Liver (tissue), 9 donors: ENCODE data around the gene MAGI1. TPM values are rescaled to one million over a fixed set of nuclear protein-coding genes. Genes with fewer than 3 reads are reported as not detected.

Experiments
- DNase-seq: peaks from one replicate; pipeline ENCODE4 v3.0.0-alpha.2; 2017; ENCODE audit warnings: low spot score
- H3K27ac ChIP-seq, 2 donors: one replicate each; pipeline ENCODE4 v1.7.0; 2013; ENCODE audit warnings: inconsistent platforms in 2 of 2, low read length in 2 of 2, control low read depth in 1 of 2, low read depth in 1 of 2, mild to moderate bottlenecking in 1 of 2
- H3K27me3 ChIP-seq, 4 donors: one replicate each; pipeline versions ENCODE4 v1.6.1 to v1.7.0; 2013; ENCODE audit warnings: low read length in 3 of 4, inconsistent platforms in 1 of 4, mild to moderate bottlenecking in 1 of 4, moderate library complexity in 1 of 4; ENCODE audit not compliant: control insufficient read depth in 4 of 4, insufficient read depth in 4 of 4
- H3K36me3 ChIP-seq, 4 donors: one replicate each; pipeline versions ENCODE4 v1.6.1 to v1.7.0; 2013; ENCODE audit warnings: low read length in 3 of 4, mild to moderate bottlenecking in 3 of 4, low read depth in 1 of 4, moderate library complexity in 1 of 4; ENCODE audit not compliant: control insufficient read depth in 4 of 4, insufficient read depth in 3 of 4
- H3K4me1 ChIP-seq, 4 donors: one replicate each; pipeline versions ENCODE4 v1.6.1 to v1.7.0; 2013; ENCODE audit warnings: low read length in 3 of 4, mild to moderate bottlenecking in 3 of 4, moderate library complexity in 1 of 4; ENCODE audit not compliant: control insufficient read depth in 4 of 4, insufficient read depth in 4 of 4
- H3K4me3 ChIP-seq, 3 donors: one replicate each; pipeline versions ENCODE4 v1.6.1 to v1.7.0; 2013; ENCODE audit warnings: low read length in 3 of 3, control low read depth in 1 of 3, low read depth in 1 of 3, mild to moderate bottlenecking in 1 of 3
- H3K9ac ChIP-seq, 2 donors: one replicate each; pipeline ENCODE4 v1.7.0; 2013; ENCODE audit warnings: low read length in 2 of 2, mild to moderate bottlenecking in 2 of 2, moderate library complexity in 2 of 2, control low read depth in 1 of 2, low read depth in 1 of 2
- H3K9me3 ChIP-seq, 4 donors: one replicate each; pipeline versions ENCODE4 v1.6.1 to v1.7.0; 2013; ENCODE audit warnings: low read length in 3 of 4; ENCODE audit not compliant: control insufficient read depth in 4 of 4
- ATF3 ChIP-seq: IDR thresholded peaks from 2 replicates; pipeline ENCODE4 v1.6.1; 2016; ENCODE audit warnings: antibody characterized with exemption
- CTCF ChIP-seq: fragments of 150-350 bp; IDR thresholded peaks from 2 replicates; pipeline ENCODE4 v1.5.1; 2017; ENCODE audit warnings: improper control_type of control experiment, low read depth, low read length; ENCODE audit not compliant: missing input control
- EGR1 ChIP-seq, 2 donors: IDR thresholded peaks; 2 replicates each; pipeline ENCODE4 v1.6.1; 2016 to 2018; ENCODE audit warnings: antibody characterized with exemption in 2 of 2, low read depth in 2 of 2
- GABPA ChIP-seq, 2 donors: IDR thresholded peaks in 1 of 2; conservative IDR thresholded peaks in 1 of 2; 2 replicates each; pipeline ENCODE4 v1.6.1; 2016; ENCODE audit warnings: antibody characterized with exemption in 2 of 2, mild to moderate bottlenecking in 1 of 2, moderate library complexity in 1 of 2
- HNF4G ChIP-seq: IDR thresholded peaks from 2 replicates; pipeline ENCODE4 v1.6.1; 2016; ENCODE audit warnings: antibody characterized with exemption
- NR2F2 ChIP-seq: IDR thresholded peaks from 2 replicates; pipeline ENCODE4 v1.6.1; 2016; ENCODE audit warnings: antibody characterized with exemption
- REST ChIP-seq: IDR thresholded peaks from 2 replicates; pipeline ENCODE4 v1.6.1; 2016; ENCODE audit warnings: antibody characterized with exemption, mild to moderate bottlenecking
- SP1 ChIP-seq: IDR thresholded peaks from 2 replicates; pipeline ENCODE4 v1.6.1; 2018; ENCODE audit warnings: antibody characterized with exemption, mild to moderate bottlenecking
- TAF1 ChIP-seq: conservative IDR thresholded peaks from 2 replicates; pipeline ENCODE4 v1.6.1; 2016; ENCODE audit warnings: antibody characterized with exemption, mild to moderate bottlenecking
- YY1 ChIP-seq: IDR thresholded peaks from 2 replicates; pipeline ENCODE4 v1.6.1; 2016; ENCODE audit warnings: antibody characterized with exemption, mild to moderate bottlenecking
- WGBS: extraction: QIAGEN DNeasy Blood & Tissue Kit; methylation state at CpG from one replicate; pipeline ENCODE4 v1.1.7; 2013; 5-methylcytosine and 5-hydroxymethylcytosine counted together
- polyA plus RNA-seq, 2 donors: library from polyadenylated mRNA; stranded (reverse) in 1 of 2; unstranded in 1 of 2; fragments of 200-250 nt in 1 of 2; fragments of >200 nt in 1 of 2; fragmentation: Nextera tagmentation in 1 of 2; extraction: Ambion mirVana in 1 of 2; gene quantifications; one replicate each; pipeline versions ENCODE4 v1.2.1 to v1.2.3, GENCODE V29; 2013 to 2015
- total RNA-seq, 2 donors: library from RNA; depleted of rRNA; stranded (reverse); fragments of >200 nt; gene quantifications; one replicate each; pipeline ENCODE4 v1.2.3, GENCODE V29; 2014
- TF ChIP-seq, protein P1 (sequence below): IDR thresholded peaks from 2 replicates; pipeline ENCODE4 v1.6.1; 2016; ENCODE audit warnings: antibody characterized with exemption
- donor health status: healthy.
- donor health status: healthy.
- donor health status: healthy.
- donor health status: healthy.
- donor health status: healthy.

Gene MAGI1
- total and polyA plus RNA-seq, 4 donors = 9.6 to 68.8 (median 14.0) TPM

- Histone ChIP-seq H3K9me3 (no peaks in the 10 kb centered on the region), H3K36me3 (no peaks in the 10 kb centered on the region), H3K9ac (no peak overlapping the region), H3K27ac (no peak overlapping the region), H3K4me1 (peaks cover 0 to 4% (median under 1%) of the 10 kb centered on the region in 4 donors), H3K4me3 (no peak overlapping the region), H3K27me3 (no peaks in the 10 kb centered on the region)
- DNase-seq = no peak
- WGBS = 75% methylated on average over 8 of the region's 8 CpGs
- TF ChIP-seq, protein P1, sequence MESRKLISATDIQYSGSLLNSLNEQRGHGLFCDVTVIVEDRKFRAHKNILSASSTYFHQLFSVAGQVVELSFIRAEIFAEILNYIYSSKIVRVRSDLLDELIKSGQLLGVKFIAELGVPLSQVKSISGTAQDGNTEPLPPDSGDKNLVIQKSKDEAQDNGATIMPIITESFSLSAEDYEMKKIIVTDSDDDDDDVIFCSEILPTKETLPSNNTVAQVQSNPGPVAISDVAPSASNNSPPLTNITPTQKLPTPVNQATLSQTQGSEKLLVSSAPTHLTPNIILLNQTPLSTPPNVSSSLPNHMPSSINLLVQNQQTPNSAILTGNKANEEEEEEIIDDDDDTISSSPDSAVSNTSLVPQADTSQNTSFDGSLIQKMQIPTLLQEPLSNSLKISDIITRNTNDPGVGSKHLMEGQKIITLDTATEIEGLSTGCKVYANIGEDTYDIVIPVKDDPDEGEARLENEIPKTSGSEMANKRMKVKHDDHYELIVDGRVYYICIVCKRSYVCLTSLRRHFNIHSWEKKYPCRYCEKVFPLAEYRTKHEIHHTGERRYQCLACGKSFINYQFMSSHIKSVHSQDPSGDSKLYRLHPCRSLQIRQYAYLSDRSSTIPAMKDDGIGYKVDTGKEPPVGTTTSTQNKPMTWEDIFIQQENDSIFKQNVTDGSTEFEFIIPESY = no peak
- TF ChIP-seq GABPA (IDR thresholded peaks at IDR 0.05 in 1 of 2, conservative IDR thresholded peaks at IDR 0.05 in 1 of 2) = no peak
- no peak for TF ChIP-seq SP1
- no peak for TF ChIP-seq YY1
- TF ChIP-seq REST = no peak
- no peak for TF ChIP-seq TAF1
- TF ChIP-seq HNF4G = no peak
- no peak for TF ChIP-seq EGR1 (IDR thresholded peaks at IDR 0.05; ENCODE audit: low read depth in 2 of 2)
- TF ChIP-seq ATF3 = no peak
Measured at GRCh38 chr3:65902304-65902793, 136.4 kb downstream of the MAGI1 start.

GRCh38 chr3:65901226-65901625 lies 137.5 kb downstream of the MAGI1 start:
- no peaks in the 10 kb centered on the region for H3K36me3 ChIP-seq
- H3K4me3 ChIP-seq = no peak overlapping the region
- 86% methylated on average over 7 of the region's 7 CpGs for WGBS
- no peaks in the 10 kb centered on the region for H3K27me3 ChIP-seq
- peaks cover 0 to 4% (median under 1%) of the 10 kb centered on the region in 4 donors for H3K4me1 ChIP-seq
- H3K27ac ChIP-seq = no peak overlapping the region
- no peak for DNase-seq
- no peaks in the 10 kb centered on the region for H3K9me3 ChIP-seq
- H3K9ac ChIP-seq = no peak overlapping the region
- TF ChIP-seq NR2F2 (no peak), ATF3 (no peak), CTCF (no peak)
